Medulla oblongata (tissue), 1 donor: Measurements from ENCODE around the gene PIGR.

Experiments
- DNase-seq: peaks from one replicate; pipeline ENCODE4 v3.0.0-alpha.2; 2015; ENCODE audit errors: extremely low spot score

Gene PIGR

DNA sequence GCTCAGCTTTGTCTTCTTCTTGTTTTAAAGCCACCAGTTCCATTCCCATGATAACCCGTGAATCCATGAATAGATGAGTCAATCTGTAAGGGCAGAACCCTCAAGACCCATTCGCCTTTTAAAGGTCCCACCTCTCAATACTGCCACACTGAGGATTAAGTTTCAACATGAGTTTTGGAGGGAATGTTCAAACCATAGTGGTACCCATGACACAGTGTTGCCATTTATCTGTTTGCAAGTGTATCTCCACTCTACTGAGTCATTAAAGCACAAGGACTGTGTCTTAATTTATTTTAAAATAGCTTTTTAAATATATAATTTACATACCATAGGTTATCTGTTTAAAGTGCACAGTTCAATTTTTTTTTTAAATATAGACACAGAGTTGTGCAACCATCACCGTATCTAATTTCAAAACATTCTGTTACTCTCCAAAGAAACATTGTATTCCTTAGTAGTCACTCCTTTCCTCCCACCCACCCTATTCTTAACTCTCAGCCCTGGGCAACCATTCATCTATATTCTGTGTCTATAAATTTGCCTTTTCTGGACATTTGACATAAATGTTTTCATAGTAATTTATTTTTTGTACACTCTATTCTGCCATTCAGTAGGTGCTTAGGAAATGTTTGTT lies 53.8 kb downstream of the PIGR start:
- DNase-seq = no peak

DNA sequence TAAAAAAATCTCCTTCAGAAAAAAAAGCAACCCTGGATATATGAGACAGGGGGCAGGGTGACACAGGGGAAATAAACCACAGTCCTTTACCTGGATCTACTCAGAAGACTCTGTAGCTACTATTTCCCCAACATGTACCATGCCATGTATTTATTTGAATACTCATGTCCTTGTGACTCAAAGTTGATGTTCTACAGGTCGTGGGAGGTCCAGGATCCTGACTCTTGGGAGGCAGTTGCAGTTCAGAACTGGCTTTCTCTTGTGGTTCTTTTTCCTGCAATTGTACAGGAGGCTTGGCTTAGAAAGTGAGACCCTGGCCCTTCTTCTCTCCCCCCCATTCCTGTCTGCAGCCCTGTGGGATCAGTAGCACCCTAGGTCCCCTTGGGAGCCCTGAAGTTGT lies 54.9 kb downstream of the PIGR start:
- DNase-seq = no peak

DNA sequence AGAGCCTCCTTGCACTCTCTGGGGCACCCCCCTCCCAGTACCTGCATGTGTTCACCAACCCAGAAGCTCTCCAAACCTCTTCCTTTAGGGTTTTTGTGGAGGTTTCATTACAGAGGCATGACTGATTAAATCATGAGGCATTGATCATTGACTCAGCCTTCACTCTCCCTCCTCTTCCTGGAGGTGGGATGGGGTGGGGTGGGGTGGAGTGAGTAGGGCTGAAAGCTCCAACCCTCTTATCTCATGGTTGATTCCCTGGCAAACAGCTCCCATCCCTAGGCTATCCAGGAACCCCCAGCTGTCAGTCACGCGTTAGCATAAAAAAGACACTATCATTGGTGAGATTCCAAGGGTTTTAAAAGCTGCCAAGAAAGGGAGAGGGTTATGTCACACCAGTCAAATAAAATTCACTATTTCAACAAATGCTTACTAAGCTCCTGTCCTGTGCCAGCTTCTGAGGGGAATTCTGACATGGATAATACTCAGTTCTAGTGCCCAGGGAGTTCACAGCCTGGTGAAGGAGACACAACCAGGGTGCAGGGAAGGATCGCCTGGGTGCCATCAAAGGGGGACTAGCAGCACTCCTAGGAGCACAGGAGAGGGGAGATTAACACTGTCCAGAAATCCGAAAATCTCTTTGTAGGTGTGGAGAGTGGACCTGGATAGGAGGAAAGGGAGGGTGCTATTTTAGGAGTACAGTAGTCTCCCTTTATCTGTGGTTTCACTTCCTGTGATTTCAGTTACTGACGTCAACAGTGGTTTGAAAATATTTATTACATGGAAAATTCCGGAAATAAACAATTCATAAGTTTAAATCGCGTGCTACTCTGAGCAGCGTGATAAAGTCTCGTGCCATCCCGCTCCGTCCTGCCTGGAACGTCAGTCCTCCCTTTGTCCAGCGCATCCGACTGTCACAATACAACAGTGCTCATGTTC lies 55.9 kb downstream of the PIGR start:
- DNase-seq = no peak

DNA sequence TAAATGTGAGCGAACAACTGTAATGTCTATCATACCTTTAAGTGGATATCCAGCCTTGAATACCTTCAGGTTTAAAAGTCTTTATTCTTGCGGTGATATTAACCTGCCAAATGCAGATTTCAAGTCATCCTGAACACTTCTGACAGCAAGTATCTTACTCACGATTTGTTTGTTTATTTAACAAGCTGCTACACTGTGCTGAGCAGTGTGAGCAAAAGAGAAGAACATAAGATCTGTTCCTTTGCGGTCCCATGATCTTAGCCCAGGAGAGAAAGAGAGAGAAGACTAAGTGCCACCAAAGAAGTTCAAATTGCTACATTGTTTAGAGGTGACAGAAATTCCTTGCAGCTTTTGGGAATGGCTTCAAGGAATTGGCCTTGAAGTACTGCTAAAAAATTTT lies 58.6 kb downstream of the PIGR start:
- no peak for DNase-seq

DNA sequence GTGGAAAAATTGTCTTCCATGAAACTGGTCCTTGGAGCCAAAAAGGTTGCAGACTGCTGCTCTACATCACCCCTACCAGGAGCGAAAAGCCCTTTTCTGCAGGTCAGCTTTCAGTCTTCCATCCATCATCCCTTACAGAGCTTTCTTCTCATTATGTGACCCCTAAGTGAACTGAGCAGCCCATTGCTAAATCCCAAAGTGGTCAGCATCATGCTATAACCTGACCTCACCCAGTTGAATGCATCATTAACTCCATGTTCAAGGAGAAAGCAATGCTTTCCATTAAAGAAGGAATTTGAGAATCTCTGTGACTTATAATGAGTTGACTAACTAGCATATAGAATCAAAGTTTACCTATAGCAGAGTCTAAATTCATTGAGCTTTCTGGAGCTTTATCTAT lies 59.4 kb downstream of the PIGR start:
- no peak for DNase-seq

DNA sequence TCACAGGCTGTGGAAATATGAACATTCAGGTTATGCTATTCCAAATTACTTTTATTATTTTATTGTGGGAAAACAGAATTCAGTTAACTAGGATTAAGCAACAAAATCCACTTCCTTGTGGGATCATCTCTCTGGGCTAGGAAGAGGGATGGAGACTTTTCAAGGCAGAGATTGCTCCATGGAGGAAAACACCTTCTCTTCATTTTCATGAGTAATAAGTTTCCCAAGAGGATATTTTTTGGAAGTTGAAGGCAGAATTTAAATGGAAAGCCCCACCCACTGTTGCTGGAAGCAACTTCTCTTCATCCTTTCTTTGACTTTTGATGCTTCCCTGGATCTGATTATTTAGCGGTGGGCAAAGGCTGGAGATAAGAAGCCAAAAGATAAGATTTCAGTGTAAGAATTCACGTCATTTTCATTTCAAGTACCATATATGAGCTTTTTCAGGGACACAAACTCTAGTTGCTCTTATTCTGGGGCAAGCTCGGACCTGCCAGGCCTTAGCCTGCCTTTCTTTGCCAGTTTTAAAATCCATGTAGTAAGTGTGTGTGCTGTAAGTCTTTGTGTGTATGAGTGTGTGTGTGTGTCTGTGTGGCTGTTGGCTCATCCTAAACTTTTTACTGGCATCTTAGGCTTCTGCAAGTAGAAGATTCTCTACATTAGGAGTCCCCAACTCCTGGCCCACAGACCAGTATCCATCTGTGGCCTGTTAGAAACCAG lies 60.8 kb downstream of the PIGR start:
- DNase-seq = no peak

DNA sequence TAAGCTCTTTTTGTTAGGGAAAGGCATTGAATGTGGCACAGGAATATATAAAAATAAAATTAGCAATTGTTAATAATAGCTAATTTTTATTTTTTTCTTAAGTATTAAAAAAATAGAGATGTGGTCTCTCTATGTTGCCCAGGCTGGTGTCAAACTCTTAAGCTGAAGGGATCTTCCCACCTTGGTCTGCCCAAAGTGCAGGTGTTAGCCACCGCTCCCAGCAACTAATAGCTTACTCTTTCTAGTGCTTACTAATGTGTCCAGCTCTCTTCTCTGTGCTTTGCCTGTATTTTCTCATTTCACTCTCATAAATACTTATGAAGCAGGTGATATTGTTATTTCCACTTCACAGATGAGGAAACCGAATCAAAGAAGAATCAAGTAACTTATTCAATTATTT lies 62.4 kb downstream of the PIGR start:
- DNase-seq = no peak

DNA sequence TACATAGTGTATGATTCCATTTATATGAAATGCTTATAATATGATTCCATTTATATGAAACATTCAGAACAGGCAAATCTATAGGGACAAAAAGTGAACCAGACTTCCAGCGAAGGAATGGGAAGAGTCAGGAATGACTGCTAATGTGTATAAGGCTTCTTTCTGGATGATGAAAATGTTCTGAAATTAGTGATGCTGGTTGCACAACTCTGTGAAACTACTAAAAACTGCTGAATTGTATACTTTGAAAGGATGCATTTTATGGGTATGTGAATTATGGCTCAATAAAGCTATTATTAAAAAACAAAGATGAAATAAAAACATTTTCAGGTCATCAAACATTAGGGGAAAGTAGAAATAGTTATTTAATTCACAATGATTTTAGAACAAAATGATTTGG lies 63.1 kb downstream of the PIGR start:
- no peak for DNase-seq

DNA sequence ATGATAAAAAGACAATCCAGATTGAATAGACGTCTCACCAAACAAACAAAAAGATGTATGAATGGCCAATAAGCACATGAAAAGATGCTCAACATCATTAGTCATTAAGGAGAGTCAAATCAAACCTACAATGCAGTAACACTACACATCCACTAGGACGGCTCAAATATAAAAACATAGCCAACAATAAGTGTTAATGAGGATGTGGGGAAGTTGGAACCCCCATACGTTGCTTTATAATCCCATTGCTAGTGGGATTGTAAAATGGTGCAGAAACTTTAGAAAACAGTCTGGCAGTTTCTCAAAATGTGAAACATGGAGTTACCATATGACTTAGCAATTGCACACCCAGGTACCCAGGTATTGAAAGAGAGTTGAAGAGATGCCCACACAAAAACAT lies 63.7 kb downstream of the PIGR start:
- no peak for DNase-seq

DNA sequence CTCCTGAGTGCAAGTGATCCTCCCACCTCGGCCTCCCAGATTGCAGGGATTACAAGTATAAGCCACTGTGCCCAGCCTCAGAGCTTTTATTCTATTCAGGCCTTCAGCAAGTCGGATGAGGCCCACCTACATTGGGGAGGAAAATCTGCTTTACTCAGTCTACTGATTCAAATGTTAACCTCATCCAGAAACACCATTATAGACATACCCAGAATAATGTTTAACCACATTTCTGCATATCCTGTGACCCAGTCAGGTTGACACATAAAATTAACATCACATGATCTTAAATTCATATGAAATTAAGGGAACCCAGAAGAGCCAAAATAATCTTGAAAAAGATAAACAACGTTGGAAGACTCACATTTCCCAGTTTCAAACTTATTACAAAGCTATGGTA lies 66.0 kb downstream of the PIGR start:
- no peak for DNase-seq
